ENCODE results near the gene ENOSF1. TPM values are rescaled to one million over a fixed set of nuclear protein-coding genes. Genes with fewer than 3 reads are reported as not detected.

Gene ENOSF1
- total and polyA plus RNA-seq, 2 of the 13 experiments (the other 11 are each of a cell fraction or from before 2014, with no cell fraction given) = 37.6 to 40.1 TPM

GRCh38 chr18:657311-658000, 55.0 kb downstream of the ENOSF1 start, which contains the start of gene TYMS (continued):
- TF ChIP-seq NONO (IDR thresholded peaks at IDR 0.05) = no peak
- TF ChIP-seq NONO (CRISPR knock-in tag; conservative IDR thresholded peaks at IDR 0.05) = no peak; the same call in 1 of the 2 replicates
- TF ChIP-seq, protein P1, sequence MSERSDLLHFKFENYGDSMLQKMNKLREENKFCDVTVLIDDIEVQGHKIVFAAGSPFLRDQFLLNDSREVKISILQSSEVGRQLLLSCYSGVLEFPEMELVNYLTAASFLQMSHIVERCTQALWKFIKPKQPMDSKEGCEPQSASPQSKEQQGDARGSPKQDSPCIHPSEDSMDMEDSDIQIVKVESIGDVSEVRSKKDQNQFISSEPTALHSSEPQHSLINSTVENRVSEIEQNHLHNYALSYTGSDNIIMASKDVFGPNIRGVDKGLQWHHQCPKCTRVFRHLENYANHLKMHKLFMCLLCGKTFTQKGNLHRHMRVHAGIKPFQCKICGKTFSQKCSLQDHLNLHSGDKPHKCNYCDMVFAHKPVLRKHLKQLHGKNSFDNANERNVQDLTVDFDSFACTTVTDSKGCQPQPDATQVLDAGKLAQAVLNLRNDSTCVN (CRISPR knock-in tag; IDR thresholded peaks at IDR 0.05; ENCODE audit: borderline replicate concordance) = no peak
- no peak for TF ChIP-seq GTF3A (CRISPR knock-in tag; conservative IDR thresholded peaks at IDR 0.05)
- TF ChIP-seq HNRNPUL1 (IDR thresholded peaks at IDR 0.05; ENCODE audit: low read depth, low read length) = no peak
- TF ChIP-seq ZNF142 (CRISPR knock-in tag; IDR thresholded peaks at IDR 0.05) = no peak
- no peak for TF ChIP-seq ZNF792 (CRISPR knock-in tag; IDR thresholded peaks at IDR 0.05)
- TF ChIP-seq AFF4 (CRISPR knock-in tag; IDR thresholded peaks at IDR 0.05) = no peak
- TF ChIP-seq ZIK1 (CRISPR knock-in tag; IDR thresholded peaks at IDR 0.05; ENCODE audit: borderline replicate concordance, low read depth) = no peak; the same call in 1 of the 2 replicates
- TF ChIP-seq HNF4A (CRISPR knock-in tag; IDR thresholded peaks at IDR 0.05) = no peak
- TF ChIP-seq ZFP41 (CRISPR knock-in tag; IDR thresholded peaks at IDR 0.05; ENCODE audit: borderline replicate concordance) = no peak
- TF ChIP-seq ZNF33A (CRISPR knock-in tag; IDR thresholded peaks at IDR 0.05; ENCODE audit: borderline replicate concordance) = no peak
- peak; percentile 70; the same call in 1 of the 2 replicates for TF ChIP-seq TARDBP (CRISPR knock-in tag; IDR thresholded peaks at IDR 0.05)
- TF ChIP-seq KDM1A (CRISPR knock-in tag; IDR thresholded peaks at IDR 0.05) = no peak
- TF ChIP-seq ZNF780A (CRISPR knock-in tag; IDR thresholded peaks at IDR 0.05) = no peak
- TF ChIP-seq THRA (CRISPR knock-in tag; IDR thresholded peaks at IDR 0.05; ENCODE audit: borderline replicate concordance) = no peak; the same call in 1 of the 2 replicates
- TF ChIP-seq ZNF251 (CRISPR knock-in tag; IDR thresholded peaks at IDR 0.05) = no peak
- TF ChIP-seq KMT2B (CRISPR knock-in tag; IDR thresholded peaks at IDR 0.05) = peak; percentile 32

Data from HepG2 (cell line).